ENCODE measurements around the gene ATP2B1. TPM values are rescaled to one million over a fixed set of nuclear protein-coding genes. Genes with fewer than 3 reads are reported as not detected.

Gene ATP2B1
- total RNA-seq, 4 donors from 2014 or later, result 19.0 to 33.3 (median 27.8) TPM

GRCh38 chr12:89676930-89677329 lies 31.7 kb downstream of the ATP2B1 start:
- H3K4me3 ChIP-seq, result no peak overlapping the region
- peaks cover 0 to 6% (median 0%) of the 10 kb centered on the region in 3 donors for H3K4me1 ChIP-seq
- H3K9me3 ChIP-seq, result peaks cover 0 to 17% (median 0%) of the 10 kb centered on the region in 3 donors
- no peak for ATAC-seq
- WGBS, 2 donors (ENCODE audit: low coverage in 1 of 2), result 96 to 100% methylated on average over 2 of the region's 2 CpGs
- TF ChIP-seq POLR2AphosphoS5 (IDR thresholded peaks at IDR 0.05) (no peak), CTCF (IDR thresholded peaks at IDR 0.05) (no peak), EP300 (IDR thresholded peaks at IDR 0.05) (no peak), POLR2A (IDR thresholded peaks at IDR 0.05) (no peak)
- H3K27ac ChIP-seq, result no peak overlapping the region
- H3K36me3 ChIP-seq, result no peaks in the 10 kb centered on the region
- no peaks in the 10 kb centered on the region for H3K27me3 ChIP-seq

GRCh38 chr12:89674326-89674942 lies 34.2 kb downstream of the ATP2B1 start:
- no peak for TF ChIP-seq EP300 (IDR thresholded peaks at IDR 0.05)
- no peak for TF ChIP-seq POLR2A (IDR thresholded peaks at IDR 0.05)

GRCh38 chr12:89673603-89674002 lies 35.0 kb downstream of the ATP2B1 start:
- no peak overlapping the region for H3K27ac ChIP-seq
- WGBS, 2 donors (ENCODE audit: low coverage in 1 of 2), result 89 to 97% methylated on average over 2 of the region's 2 CpGs

More at GRCh38 chr12:89674326-89674942, 34.2 kb downstream of the ATP2B1 start:
- WGBS, 2 donors (ENCODE audit: low coverage in 1 of 2), result 47 to 53% methylated on average over 2 of the region's 2 CpGs
- Histone ChIP-seq H3K4me3 (no peak overlapping the region), H3K36me3 (no peaks in the 10 kb centered on the region), H3K4me1 (peaks cover 0 to 15% (median 0%) of the 10 kb centered on the region in 3 donors), H3K27me3 (no peaks in the 10 kb centered on the region), H3K9me3 (no peaks in the 10 kb centered on the region), H3K27ac (no peak overlapping the region)
- ATAC-seq, result no peak

GRCh38 chr12:89672589-89672979 lies 36.1 kb downstream of the ATP2B1 start:
- no peak overlapping the region for H3K4me3 ChIP-seq
- 84 to 100% methylated on average over 1 to 2 of the region's 2 CpGs for WGBS, 2 donors (ENCODE audit: low coverage in 1 of 2)
- no peak overlapping the region for H3K27ac ChIP-seq
- no peaks in the 10 kb centered on the region for H3K9me3 ChIP-seq
- peaks cover 0 to 15% (median 0%) of the 10 kb centered on the region in 3 donors for H3K4me1 ChIP-seq
- TF ChIP-seq EP300 (IDR thresholded peaks at IDR 0.05) (no peak), POLR2A (IDR thresholded peaks at IDR 0.05) (no peak), POLR2AphosphoS5 (IDR thresholded peaks at IDR 0.05) (no peak), CTCF (IDR thresholded peaks at IDR 0.05) (no peak)
- H3K36me3 ChIP-seq, result no peaks in the 10 kb centered on the region
- no peak for ATAC-seq
- H3K27me3 ChIP-seq, result no peaks in the 10 kb centered on the region

More at GRCh38 chr12:89673603-89674002, 35.0 kb downstream of the ATP2B1 start:
- H3K4me1 ChIP-seq, result peaks cover 0 to 15% (median 0%) of the 10 kb centered on the region in 3 donors
- H3K27me3 ChIP-seq, result no peaks in the 10 kb centered on the region
- H3K4me3 ChIP-seq, result no peak overlapping the region
- no peak for ATAC-seq
- H3K36me3 ChIP-seq, result no peaks in the 10 kb centered on the region
- TF ChIP-seq POLR2AphosphoS5 (IDR thresholded peaks at IDR 0.05) (no peak), CTCF (IDR thresholded peaks at IDR 0.05) (no peak), POLR2A (IDR thresholded peaks at IDR 0.05) (no peak), EP300 (IDR thresholded peaks at IDR 0.05) (no peak)
- no peaks in the 10 kb centered on the region for H3K9me3 ChIP-seq

GRCh38 chr12:89671469-89671868 lies 37.2 kb downstream of the ATP2B1 start:
- H3K4me3 ChIP-seq, result no peak overlapping the region
- no peak overlapping the region for H3K27ac ChIP-seq
- no peak for ATAC-seq
- peaks cover 0 to 15% (median 0%) of the 10 kb centered on the region in 3 donors for H3K4me1 ChIP-seq
- no peaks in the 10 kb centered on the region for H3K36me3 ChIP-seq
- 65 to 100% methylated on average over 1 to 4 of the region's 4 CpGs for WGBS, 2 donors (ENCODE audit: low coverage in 1 of 2)
- H3K27me3 ChIP-seq, result no peaks in the 10 kb centered on the region
- H3K9me3 ChIP-seq, result no peaks in the 10 kb centered on the region
- TF ChIP-seq CTCF (IDR thresholded peaks at IDR 0.05), result no peak
- TF ChIP-seq EP300 (IDR thresholded peaks at IDR 0.05), result no peak
- TF ChIP-seq POLR2AphosphoS5 (IDR thresholded peaks at IDR 0.05), result no peak
- no peak for TF ChIP-seq POLR2A (IDR thresholded peaks at IDR 0.05)
